GM21367 (cell line): ENCODE data around the gene MRPL34.
"Not testable (repeated sequence)": the region's sequence is repeated elsewhere in the genome, so short reads cannot be mapped to it uniquely, and the experiment has no call there.

Experiments used
- ATAC-seq: cut with Tn5 transposase; IDR thresholded peaks from one replicate; pipeline ENCODE4 v1.9.1; 2021; ENCODE audit not compliant: unreplicated experiment

Gene MRPL34

GRCh38 chr19:17305517-17306284, at the start of gene MRPL34:
Gene MRPL34, plus strand, starts transcription at chr19:17305872. Its CDS starts 21 bp downstream, at chr19:17305893.
- peak; percentile 51 for ATAC-seq

- no peak for ATAC-seq
Observed at GRCh38 chr19:17256130-17256529, 49.5 kb upstream of the MRPL34 start.

- ATAC-seq = no peak
Observed at GRCh38 chr19:17259118-17259780, 46.4 kb upstream of the MRPL34 start.

DNA sequence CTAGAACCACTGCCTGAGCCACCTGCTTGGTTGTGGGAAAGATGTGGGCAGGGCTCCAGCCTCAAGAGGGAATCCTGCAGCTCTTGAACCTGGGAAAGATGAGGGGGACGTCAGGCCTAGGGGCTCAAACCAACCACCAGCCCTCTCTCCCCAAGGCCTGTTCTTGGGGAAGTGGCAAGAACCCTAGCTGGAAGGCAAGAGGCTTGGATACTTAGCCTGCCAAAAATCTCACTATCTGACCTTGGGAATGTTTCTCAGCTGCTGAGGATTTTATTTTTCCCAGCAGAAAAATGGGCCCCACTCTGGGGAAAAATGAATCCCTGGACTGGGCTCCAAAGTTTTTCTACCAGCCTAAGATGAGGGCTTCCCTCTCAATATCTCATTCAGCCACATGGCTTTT, 45.7 kb upstream of the MRPL34 start:
- no peak for ATAC-seq

DNA sequence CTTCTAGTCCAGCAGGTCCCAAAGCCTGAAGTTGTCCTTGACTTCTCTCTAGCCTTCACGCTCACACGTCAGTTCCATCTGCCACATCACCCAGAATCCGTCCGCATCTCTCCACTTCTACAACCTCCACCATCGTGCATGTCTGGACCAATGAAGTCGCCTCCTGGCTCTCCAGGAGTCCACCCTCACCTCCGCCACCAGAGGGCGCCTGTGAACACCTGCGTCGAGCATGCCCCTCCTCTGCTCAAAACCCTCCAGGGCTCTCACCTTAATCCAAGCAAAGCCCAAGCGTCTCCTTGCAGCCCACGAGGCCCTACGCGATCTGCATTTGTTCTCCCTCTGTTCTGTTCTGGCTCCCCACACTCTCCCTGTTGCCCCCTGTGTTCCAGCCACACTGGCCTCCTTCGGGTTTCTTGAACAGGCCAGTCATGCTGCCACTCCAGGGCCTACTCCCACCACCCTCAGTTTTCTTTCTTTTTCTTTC, 44.8 kb upstream of the MRPL34 start:
- ATAC-seq = no peak

GRCh38 chr19:17262557-17262956, 43.1 kb upstream of the MRPL34 start:
- ATAC-seq = no peak

DNA sequence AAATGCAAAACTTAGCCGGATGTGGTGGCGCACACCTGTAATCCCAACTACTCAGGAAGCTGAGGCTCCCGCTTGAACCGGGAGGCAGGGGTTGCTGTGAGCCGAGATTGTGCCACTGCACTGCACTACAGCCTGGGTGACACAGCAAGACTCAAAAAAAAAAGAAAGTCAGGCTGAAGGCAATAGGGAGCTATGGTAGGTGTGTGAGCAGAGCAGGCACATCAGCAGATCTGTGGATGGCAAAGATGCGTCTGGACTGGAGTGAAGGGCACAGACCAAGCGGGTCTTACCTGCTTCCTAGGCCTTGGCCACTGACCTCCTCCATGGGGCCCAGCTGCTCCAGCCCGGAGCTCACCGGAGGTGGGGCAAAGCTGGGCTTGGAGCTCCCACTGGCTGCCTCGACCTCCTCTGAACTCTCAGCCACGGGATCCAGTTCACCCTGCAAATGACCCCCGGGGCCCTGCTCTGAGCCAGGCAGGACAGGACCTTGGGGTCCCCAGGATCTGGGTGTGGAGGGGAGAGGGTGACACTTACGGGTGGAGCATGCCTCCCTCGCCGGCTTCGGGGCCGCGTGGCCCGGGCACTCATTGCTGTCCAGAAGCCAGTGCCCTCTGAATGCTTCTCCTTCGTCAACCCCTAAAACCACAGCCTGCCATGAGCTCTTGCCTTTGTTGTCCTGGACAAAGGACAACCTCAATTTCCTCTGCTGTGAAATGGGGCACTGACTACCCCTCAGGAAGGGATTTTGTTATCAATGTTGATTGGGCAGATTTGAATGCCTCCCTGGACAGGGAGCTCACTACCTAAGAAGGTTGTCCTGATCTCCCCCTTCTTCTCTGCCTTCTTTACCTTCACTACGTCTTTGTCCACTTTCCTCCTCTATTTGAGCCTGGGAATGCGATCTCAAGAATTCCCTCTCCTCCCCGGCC, 41.7 kb upstream of the MRPL34 start:
- ATAC-seq = no peak

DNA sequence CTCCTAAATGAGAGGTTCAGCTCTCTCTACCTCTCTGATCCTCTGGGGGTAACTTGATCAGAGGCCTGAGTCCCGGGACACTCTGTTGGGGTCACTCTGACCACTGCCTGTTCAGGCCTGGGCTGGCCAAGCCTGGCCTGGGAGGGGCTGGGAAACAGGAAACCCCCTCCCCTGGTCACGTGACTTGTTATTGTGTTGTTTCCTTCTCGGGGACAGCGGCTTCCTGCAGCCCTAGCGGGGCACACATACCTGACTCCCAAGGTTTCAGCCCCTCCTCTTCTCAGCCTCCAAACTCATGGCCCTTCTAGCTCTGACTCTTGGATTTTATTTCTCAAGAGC, 41.1 kb upstream of the MRPL34 start, which contains the start of gene USHBP1:
Gene USHBP1, minus strand, starts transcription at position 105 of the 339 bp plus-strand sequence. CDS start 446 bp downstream, outside the sequence.
- no peak for ATAC-seq

DNA sequence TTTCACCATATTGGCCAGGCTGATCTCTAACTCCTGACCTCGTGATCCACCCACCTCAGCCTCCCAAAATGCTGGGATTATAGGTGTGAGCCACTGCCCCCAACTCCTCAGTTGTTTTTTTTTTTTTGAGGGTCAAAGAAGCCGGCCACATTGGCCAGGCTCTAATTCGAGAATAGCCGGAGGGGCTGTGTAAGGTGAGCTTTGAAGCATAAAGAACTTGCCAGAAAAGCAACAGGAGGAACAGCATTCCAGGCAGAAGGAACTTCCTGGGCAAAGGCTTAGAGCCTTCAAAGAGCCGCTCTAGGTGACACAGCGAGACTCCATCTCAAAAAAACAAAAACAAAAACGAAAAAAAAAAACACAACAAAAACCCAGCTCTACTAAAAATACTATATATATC, 39.6 kb upstream of the MRPL34 start:
- no peak for ATAC-seq

- ATAC-seq = peak; percentile 17
Observed at GRCh38 chr19:17266589-17266974, 39.1 kb upstream of the MRPL34 start.

GRCh38 chr19:17266975-17267788, 38.5 kb upstream of the MRPL34 start, which contains the start of gene BABAM1:
Gene BABAM1, plus strand, starts transcription at chr19:17267443. Its CDS starts 1,364 bp downstream, at chr19:17268807.
- ATAC-seq = peak; percentile 85

GRCh38 chr19:17268754-17269153, 36.9 kb upstream of the MRPL34 start:
- ATAC-seq = no peak

DNA sequence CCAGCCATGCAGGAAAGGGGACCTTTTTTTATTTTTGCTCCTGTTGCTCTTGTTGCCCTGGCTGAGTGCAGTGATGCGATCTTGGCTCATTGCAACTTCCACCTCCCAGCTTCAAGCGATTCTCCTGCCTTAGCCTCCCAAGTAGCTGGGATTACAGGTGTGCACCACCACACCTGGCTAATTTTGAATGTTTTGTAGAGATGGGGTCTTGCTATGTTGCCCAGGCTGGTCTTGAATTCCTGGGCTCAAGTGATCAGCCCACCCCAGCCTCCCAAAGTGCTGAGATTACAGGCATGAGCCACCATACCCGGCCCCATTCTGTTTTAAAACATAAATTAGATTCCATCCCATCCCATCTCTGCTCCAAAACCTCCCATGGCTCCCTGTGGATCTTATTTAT, 30.8 kb upstream of the MRPL34 start:
- not testable (repeated sequence) for ATAC-seq

GRCh38 chr19:17275441-17276175, 30.1 kb upstream of the MRPL34 start:
- no peak for ATAC-seq

GRCh38 chr19:17279436-17279835, 26.2 kb upstream of the MRPL34 start:
- ATAC-seq = no peak

DNA sequence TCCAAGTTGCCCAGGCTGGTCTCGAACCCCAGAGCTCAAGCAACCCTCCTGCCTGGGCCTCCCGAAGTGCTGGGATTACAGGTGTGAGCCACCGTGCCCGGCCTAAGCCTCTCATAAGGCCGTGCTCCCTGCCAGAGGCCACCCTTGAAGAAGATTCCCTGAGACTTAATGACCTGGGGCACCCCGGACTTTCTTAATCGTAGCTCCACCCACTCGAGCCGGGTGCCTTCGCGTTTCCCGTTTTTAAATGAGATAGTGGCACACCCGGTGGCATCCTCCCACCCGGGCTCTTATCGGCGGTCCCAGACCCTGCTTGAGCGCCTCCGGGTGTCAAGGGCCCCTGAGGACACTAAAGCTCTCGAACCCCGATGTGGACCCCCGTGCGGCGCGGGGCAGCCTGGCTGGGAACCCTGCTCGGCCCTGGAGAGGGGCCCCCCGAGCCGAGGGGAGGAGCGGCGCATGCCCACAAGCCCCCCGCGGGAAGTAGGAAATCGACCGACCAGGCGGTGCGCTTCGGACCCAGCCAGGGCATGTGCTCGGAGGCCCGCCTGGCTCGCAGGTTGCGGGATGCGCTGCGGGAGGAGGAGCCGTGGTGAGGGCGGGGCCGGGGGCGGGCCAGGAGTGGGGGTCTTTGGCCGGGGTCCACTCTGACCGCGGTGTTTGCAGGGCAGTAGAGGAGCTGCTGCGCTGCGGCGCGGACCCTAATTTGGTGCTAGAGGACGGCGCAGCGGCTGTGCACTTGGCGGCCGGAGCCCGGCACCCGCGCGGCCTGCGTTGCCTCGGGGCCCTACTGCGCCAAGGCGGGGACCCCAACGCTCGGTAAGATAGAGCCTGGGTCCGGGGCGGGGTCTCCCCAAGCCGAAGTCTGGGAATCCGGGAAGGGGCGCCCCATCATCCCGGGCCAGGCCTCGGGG, 24.0 kb upstream of the MRPL34 start, which contains the start of gene ANKLE1:
Gene ANKLE1, plus strand, starts transcription at position 511 of the 914 bp plus-strand sequence. Its CDS starts 20 bp downstream, at position 531.
- no peak for ATAC-seq

DNA sequence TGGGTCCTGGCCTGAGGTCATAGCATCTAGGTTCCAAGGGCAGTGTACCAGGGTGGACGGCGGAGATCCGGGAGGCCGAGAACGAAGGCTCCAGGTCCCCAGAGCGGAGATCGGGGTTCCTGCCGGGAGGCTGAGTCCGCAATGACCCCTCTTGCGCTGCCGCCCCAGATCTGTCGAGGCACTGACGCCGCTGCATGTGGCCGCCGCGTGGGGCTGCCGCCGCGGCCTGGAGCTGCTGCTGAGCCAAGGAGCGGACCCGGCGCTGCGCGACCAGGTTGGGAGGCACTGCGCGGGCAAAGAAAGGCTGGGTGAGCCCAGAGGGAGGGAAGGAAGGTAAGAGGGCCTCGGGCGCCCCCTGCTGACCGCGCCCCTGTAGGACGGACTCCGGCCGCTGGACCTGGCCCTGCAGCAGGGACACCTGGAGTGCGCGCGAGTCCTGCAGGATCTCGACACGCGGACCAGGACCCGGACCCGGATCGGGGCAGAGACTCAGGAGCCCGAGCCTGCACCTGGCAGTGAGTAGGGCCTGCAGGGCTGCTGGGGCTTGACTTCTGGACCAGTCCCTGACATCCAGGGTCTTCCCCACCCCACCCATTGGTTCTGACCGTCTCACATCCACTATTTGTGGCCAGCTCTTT, 23.1 kb upstream of the MRPL34 start:
- no peak for ATAC-seq

GRCh38 chr19:17283504-17283996, 22.1 kb upstream of the MRPL34 start:
- ATAC-seq = no peak
